CD4-positive, CD25-positive, alpha-beta regulatory T cell (primary cell): ENCODE data around the gene NXPH4. TPM values are rescaled to one million over a fixed set of nuclear protein-coding genes. Genes with fewer than 3 reads are reported as not detected.

ENCODE experiments used
- ATAC-seq, 2 donors: fragments of 150-1000 bp; cut with Tn5 transposase; one replicate each; pipeline ENCODE4 v1.10.0; 2021; ENCODE audit warnings: low read depth in 2 of 2, moderate number of reproducible peaks in 2 of 2, moderate library complexity in 1 of 2
- DNase-seq, 3 donors: peaks; one replicate each; pipeline versions ENCODE4 v3.0.0 to v3.0.0-alpha.2; 2012 to 2022; ENCODE audit warnings: mixed read lengths in 1 of 3
- H3K27ac ChIP-seq: one replicate; pipeline ENCODE4 v1.7.0; 2013; ENCODE audit warnings: mild to moderate bottlenecking, low read length; ENCODE audit not compliant: insufficient read depth, poor library complexity, severe bottlenecking
- H3K27me3 ChIP-seq: one replicate; pipeline ENCODE4 v1.7.0; 2013; ENCODE audit warnings: low read length; ENCODE audit not compliant: control insufficient read depth, insufficient read depth
- H3K36me3 ChIP-seq: one replicate; pipeline ENCODE4 v1.7.0; 2013; ENCODE audit warnings: mild to moderate bottlenecking, low read length, moderate library complexity; ENCODE audit not compliant: control insufficient read depth, insufficient read depth
- H3K4me1 ChIP-seq: 2 replicates; pipeline ENCODE4 v1.7.0; 2013; ENCODE audit warnings: mild to moderate bottlenecking, low read length; ENCODE audit not compliant: insufficient read depth, control insufficient read depth, poor library complexity, severe bottlenecking
- H3K4me3 ChIP-seq: one replicate; pipeline ENCODE4 v1.7.0; 2013; ENCODE audit warnings: low read depth, mild to moderate bottlenecking, low read length, moderate library complexity
- H3K9me3 ChIP-seq, 2 experiments: 1 replicate in 1 of 2; 2 replicates in 1 of 2; pipeline ENCODE4 v1.7.0; 2013; ENCODE audit warnings: low read length in 2 of 2, mild to moderate bottlenecking in 1 of 2, moderate library complexity in 1 of 2; ENCODE audit not compliant: control insufficient read depth in 2 of 2
- H3K27ac Mint-ChIP-seq, 3 donors: one replicate each; pipeline ENCODE4 v1.8.0; 2020 to 2022; ENCODE audit warnings: mild to moderate bottlenecking in 3 of 3, mixed read lengths in 3 of 3, moderate library complexity in 2 of 3
- H3K27me3 Mint-ChIP-seq: one replicate; pipeline ENCODE4 v1.8.0; 2022; ENCODE audit warnings: mild to moderate bottlenecking, mixed read lengths
- H3K36me3 Mint-ChIP-seq: one replicate; pipeline ENCODE4 v1.8.0; 2020; ENCODE audit warnings: mixed read lengths
- H3K4me1 Mint-ChIP-seq, 4 donors: one replicate each; pipeline ENCODE4 v1.8.0; 2020 to 2022; ENCODE audit warnings: mixed read lengths in 4 of 4, mild to moderate bottlenecking in 1 of 4
- H3K4me3 Mint-ChIP-seq, 4 donors: one replicate each; pipeline ENCODE4 v1.8.0; 2020 to 2022; ENCODE audit warnings: mild to moderate bottlenecking in 4 of 4, mixed read lengths in 4 of 4, moderate library complexity in 3 of 4
- H3K9me3 Mint-ChIP-seq, 7 donors: one replicate each; pipeline ENCODE4 v1.8.0; 2020 to 2022; ENCODE audit warnings: mixed read lengths in 7 of 7, mild to moderate bottlenecking in 3 of 7, moderate library complexity in 2 of 7
- polyA plus RNA-seq, 4 donors: library from polyadenylated mRNA; unstranded; fragments of 300-500 nt; fragmentation: Illumina TruSeq; gene quantifications; one replicate each; pipeline ENCODE4 v1.2.3, GENCODE V29; 2021
- total RNA-seq: library from RNA; stranded (reverse); gene quantifications from one replicate; pipeline ENCODE4 v1.2.3, GENCODE V29; 2022

The NXPH4 gene
- total and polyA plus RNA-seq, 5 donors from 2014 or later = 0.09 to 0.49 (median 0.29) TPM; not detected in 1

GRCh38 chr12:57171668-57172067 is 44.9 kb upstream of the NXPH4 start:
- H3K36me3 Mint-ChIP-seq = no peaks in the 10 kb centered on the region
- no peaks in the 10 kb centered on the region for H3K9me3 Mint-ChIP-seq
- no peak overlapping the region for H3K27ac Mint-ChIP-seq
- H3K27ac ChIP-seq = no peak overlapping the region
- H3K4me3 ChIP-seq = no peak overlapping the region
- H3K9me3 ChIP-seq = no peaks in the 10 kb centered on the region
- no peaks in the 10 kb centered on the region for H3K36me3 ChIP-seq
- no peak for ATAC-seq
- H3K27me3 ChIP-seq = no peaks in the 10 kb centered on the region
- H3K4me3 Mint-ChIP-seq = no peak overlapping the region
- peaks cover 6% of the 10 kb centered on the region for H3K27me3 Mint-ChIP-seq
- H3K4me1 ChIP-seq = no peaks in the 10 kb centered on the region
- DNase-seq = no peak
- H3K4me1 Mint-ChIP-seq = no peaks in the 10 kb centered on the region

GRCh38 chr12:57173089-57173488 is 43.5 kb upstream of the NXPH4 start:
- no peak overlapping the region for H3K27ac Mint-ChIP-seq

GRCh38 chr12:57173683-57174082 is 42.9 kb upstream of the NXPH4 start:
- no peak for ATAC-seq
- Histone ChIP-seq H3K4me3 (no peak overlapping the region), H3K4me1 (no peaks in the 10 kb centered on the region), H3K9me3 (no peaks in the 10 kb centered on the region), H3K36me3 (no peaks in the 10 kb centered on the region), H3K27ac (no peak overlapping the region), H3K27me3 (no peaks in the 10 kb centered on the region)
- no peak for DNase-seq
- no peak overlapping the region for H3K27ac Mint-ChIP-seq
- H3K27me3 Mint-ChIP-seq = peaks cover 6% of the 10 kb centered on the region
- H3K36me3 Mint-ChIP-seq = no peaks in the 10 kb centered on the region
- H3K4me3 Mint-ChIP-seq = no peak overlapping the region
- H3K4me1 Mint-ChIP-seq = no peaks in the 10 kb centered on the region
- H3K9me3 Mint-ChIP-seq = no peaks in the 10 kb centered on the region

More at GRCh38 chr12:57173089-57173488, 43.5 kb upstream of the NXPH4 start:
- Histone ChIP-seq H3K4me1 (no peaks in the 10 kb centered on the region), H3K36me3 (no peaks in the 10 kb centered on the region), H3K9me3 (no peaks in the 10 kb centered on the region), H3K4me3 (no peak overlapping the region), H3K27me3 (no peaks in the 10 kb centered on the region), H3K27ac (no peak overlapping the region)
- peaks cover 6% of the 10 kb centered on the region for H3K27me3 Mint-ChIP-seq
- DNase-seq (peak in 1 of 3 donors; percentile 13), ATAC-seq (no peak)
- no peak overlapping the region for H3K4me3 Mint-ChIP-seq
- H3K4me1 Mint-ChIP-seq = no peaks in the 10 kb centered on the region
- H3K9me3 Mint-ChIP-seq = no peaks in the 10 kb centered on the region
- no peaks in the 10 kb centered on the region for H3K36me3 Mint-ChIP-seq

- Mint-ChIP-seq H3K4me3 (no peak overlapping the region), H3K9me3 (no peaks in the 10 kb centered on the region), H3K4me1 (no peaks in the 10 kb centered on the region), H3K36me3 (no peaks in the 10 kb centered on the region), H3K27me3 (peaks cover 6% of the 10 kb centered on the region), H3K27ac (no peak overlapping the region)
- no peak for ATAC-seq
- H3K27ac ChIP-seq = no peak overlapping the region
- peak in 2 of 3 donors; percentile 10 to 18 for DNase-seq
- H3K9me3 ChIP-seq = no peaks in the 10 kb centered on the region
- H3K36me3 ChIP-seq = no peaks in the 10 kb centered on the region
- no peaks in the 10 kb centered on the region for H3K27me3 ChIP-seq
- H3K4me1 ChIP-seq = no peaks in the 10 kb centered on the region
- H3K4me3 ChIP-seq = no peak overlapping the region
Observed at GRCh38 chr12:57175428-57176138, 41.0 kb upstream of the NXPH4 start.

GRCh38 chr12:57176139-57176477 is 40.5 kb upstream of the NXPH4 start:
- Mint-ChIP-seq H3K9me3 (no peaks in the 10 kb centered on the region), H3K4me1 (no peaks in the 10 kb centered on the region), H3K36me3 (no peaks in the 10 kb centered on the region), H3K27ac (no peak overlapping the region), H3K4me3 (no peak overlapping the region), H3K27me3 (peaks cover 7% of the 10 kb centered on the region)
- no peak for ATAC-seq
- DNase-seq = no peak
- H3K9me3 ChIP-seq = no peaks in the 10 kb centered on the region
- no peak overlapping the region for H3K27ac ChIP-seq
- no peak overlapping the region for H3K4me3 ChIP-seq
- no peaks in the 10 kb centered on the region for H3K4me1 ChIP-seq
- H3K27me3 ChIP-seq = no peaks in the 10 kb centered on the region
- H3K36me3 ChIP-seq = no peaks in the 10 kb centered on the region

GRCh38 chr12:57176846-57177245 is 39.7 kb upstream of the NXPH4 start:
- H3K27me3 ChIP-seq = no peaks in the 10 kb centered on the region
- H3K9me3 Mint-ChIP-seq = no peaks in the 10 kb centered on the region
- H3K27ac Mint-ChIP-seq = no peak overlapping the region
- no peaks in the 10 kb centered on the region for H3K36me3 Mint-ChIP-seq
- H3K4me1 Mint-ChIP-seq = no peaks in the 10 kb centered on the region
- H3K4me1 ChIP-seq = no peaks in the 10 kb centered on the region
- DNase-seq (no peak), ATAC-seq (no peak)
- H3K27me3 Mint-ChIP-seq = peaks cover 9% of the 10 kb centered on the region
- no peak overlapping the region for H3K4me3 ChIP-seq
- H3K4me3 Mint-ChIP-seq = no peak overlapping the region
- no peaks in the 10 kb centered on the region for H3K36me3 ChIP-seq
- no peak overlapping the region for H3K27ac ChIP-seq
- no peaks in the 10 kb centered on the region for H3K9me3 ChIP-seq

GRCh38 chr12:57177354-57177753 is 39.2 kb upstream of the NXPH4 start:
- no peaks in the 10 kb centered on the region for H3K36me3 ChIP-seq

GRCh38 chr12:57178213-57178612 is 38.4 kb upstream of the NXPH4 start:
- H3K9me3 ChIP-seq = no peaks in the 10 kb centered on the region
- Mint-ChIP-seq H3K27me3 (peaks cover 4% of the 10 kb centered on the region), H3K9me3 (peaks cover 0 to 1% (median 0%) of the 10 kb centered on the region in 7 donors), H3K36me3 (no peaks in the 10 kb centered on the region), H3K4me3 (no peak overlapping the region), H3K27ac (no peak overlapping the region), H3K4me1 (peaks cover 0 to 4% (median 0%) of the 10 kb centered on the region in 4 donors)
- no peak overlapping the region for H3K4me3 ChIP-seq
- H3K27ac ChIP-seq = no peak overlapping the region
- no peaks in the 10 kb centered on the region for H3K36me3 ChIP-seq
- no peaks in the 10 kb centered on the region for H3K27me3 ChIP-seq
- DNase-seq (no peak), ATAC-seq (no peak)
- no peaks in the 10 kb centered on the region for H3K4me1 ChIP-seq

More at GRCh38 chr12:57177354-57177753, 39.2 kb upstream of the NXPH4 start:
- Mint-ChIP-seq H3K27me3 (peaks cover 7% of the 10 kb centered on the region), H3K27ac (no peak overlapping the region), H3K4me3 (no peak overlapping the region), H3K4me1 (no peaks in the 10 kb centered on the region), H3K36me3 (no peaks in the 10 kb centered on the region), H3K9me3 (no peaks in the 10 kb centered on the region)
- DNase-seq = no peak
- Histone ChIP-seq H3K9me3 (no peaks in the 10 kb centered on the region), H3K27me3 (no peaks in the 10 kb centered on the region), H3K4me3 (no peak overlapping the region), H3K4me1 (no peaks in the 10 kb centered on the region), H3K27ac (no peak overlapping the region)
- ATAC-seq = no peak
